ENCODE results near the gene ITGB1BP2.
"Not testable (repeated sequence)": the region's sequence is repeated elsewhere in the genome, so short reads cannot be mapped to it uniquely, and the experiment has no call there.

ITGB1BP2 gene

DNA sequence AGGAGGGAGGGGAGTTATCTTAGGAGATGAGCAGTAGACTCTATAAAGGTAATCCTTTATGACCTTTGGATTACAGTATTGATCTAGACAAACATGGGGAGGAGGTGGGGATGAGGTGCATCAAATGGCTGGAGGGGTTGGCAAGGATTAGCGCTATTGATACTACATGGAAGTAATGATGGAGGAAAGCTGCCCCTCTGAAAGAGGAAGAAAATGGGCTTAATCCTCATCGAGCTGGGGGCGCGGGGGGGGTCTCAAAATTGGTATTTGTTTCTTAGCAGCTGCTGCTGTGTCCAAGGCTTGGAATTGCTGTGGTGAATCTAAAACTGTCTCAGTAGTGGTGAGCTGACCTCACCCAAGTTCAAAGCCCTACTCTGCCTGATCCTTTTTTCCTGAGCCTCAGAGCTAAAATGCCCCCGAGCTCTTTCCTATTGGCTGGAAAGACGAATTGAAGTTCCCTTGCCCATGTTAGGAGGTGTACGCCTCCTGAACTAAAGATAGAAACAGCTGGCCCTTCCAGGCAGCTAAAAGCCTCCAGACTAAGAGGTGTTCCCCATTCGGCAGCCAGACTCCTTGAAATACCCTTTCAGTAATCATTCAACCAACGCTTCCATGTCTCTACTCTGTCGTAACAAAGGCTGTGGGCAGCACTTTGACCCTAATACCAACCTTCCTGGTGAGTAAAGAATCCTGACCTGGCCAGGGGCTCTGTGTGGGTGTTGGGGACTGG is at the start of gene ITGB1BP2:
Gene ITGB1BP2 (plus strand): TSS at position 556 of the 730 bp plus-strand sequence. CDS start 57 bp downstream, at position 613.
- DNase-seq: peak; percentile 14

DNA sequence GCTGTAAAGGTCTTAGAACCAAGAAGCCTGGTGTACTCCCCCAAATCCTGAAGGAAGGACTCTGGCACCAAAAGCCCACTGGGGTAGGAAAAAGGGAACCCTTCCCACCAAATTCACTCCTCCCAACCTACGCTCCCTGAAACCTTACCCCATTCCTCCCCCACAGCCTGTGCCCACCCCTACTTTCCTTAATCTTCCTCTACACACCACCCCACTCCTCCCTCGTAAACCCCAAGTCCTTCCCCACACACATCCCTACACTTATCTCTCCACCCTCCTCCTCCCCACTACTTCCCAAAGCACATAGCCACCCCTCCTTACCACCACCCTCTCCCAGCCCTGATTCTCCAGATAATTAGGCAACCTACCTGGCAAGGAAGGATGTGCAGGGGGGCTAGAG is 49.3 kb upstream of the ITGB1BP2 start:
- DNase-seq: no peak

DNA sequence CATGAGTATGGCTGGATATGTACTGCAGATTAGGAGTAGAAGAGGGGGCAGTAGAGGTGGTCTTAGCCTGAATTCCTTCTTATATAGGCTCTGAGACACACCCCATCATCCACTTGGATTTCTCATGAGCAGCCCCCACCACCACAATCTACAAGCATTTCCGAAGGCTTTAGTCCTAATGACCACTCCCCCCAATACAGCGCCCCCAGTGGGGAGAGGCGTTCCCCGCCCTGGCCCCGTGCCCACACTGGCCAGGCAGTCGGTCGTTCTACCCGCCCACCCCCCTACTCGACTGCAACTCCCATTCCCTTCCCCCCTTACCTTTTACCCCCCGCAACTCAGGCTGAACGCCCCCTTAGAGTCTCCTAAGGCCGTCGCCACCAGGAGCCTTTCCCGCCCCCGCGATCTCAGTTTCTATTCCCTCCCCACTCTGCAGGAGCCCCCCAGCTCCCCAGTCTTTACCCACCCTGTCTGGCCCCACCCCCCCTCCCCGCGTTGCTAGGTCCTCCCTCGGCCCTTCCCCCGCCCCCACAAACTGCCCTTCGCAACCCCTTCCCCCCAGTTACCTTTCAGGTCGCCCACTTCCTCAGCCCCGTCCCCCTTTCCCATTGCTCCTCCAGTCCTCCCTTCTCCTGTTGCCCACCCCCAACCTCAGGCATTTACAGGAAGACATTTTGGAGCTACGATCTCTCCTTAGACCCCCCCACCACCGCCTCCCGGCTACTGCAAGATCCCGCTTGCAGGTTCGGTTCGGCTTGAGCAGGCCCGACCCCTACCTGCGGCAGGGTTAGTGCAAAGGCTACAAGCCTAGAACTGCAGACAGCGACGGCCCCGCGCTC is 48.1 kb upstream of the ITGB1BP2 start:
- peak; percentile 70 for DNase-seq

DNA sequence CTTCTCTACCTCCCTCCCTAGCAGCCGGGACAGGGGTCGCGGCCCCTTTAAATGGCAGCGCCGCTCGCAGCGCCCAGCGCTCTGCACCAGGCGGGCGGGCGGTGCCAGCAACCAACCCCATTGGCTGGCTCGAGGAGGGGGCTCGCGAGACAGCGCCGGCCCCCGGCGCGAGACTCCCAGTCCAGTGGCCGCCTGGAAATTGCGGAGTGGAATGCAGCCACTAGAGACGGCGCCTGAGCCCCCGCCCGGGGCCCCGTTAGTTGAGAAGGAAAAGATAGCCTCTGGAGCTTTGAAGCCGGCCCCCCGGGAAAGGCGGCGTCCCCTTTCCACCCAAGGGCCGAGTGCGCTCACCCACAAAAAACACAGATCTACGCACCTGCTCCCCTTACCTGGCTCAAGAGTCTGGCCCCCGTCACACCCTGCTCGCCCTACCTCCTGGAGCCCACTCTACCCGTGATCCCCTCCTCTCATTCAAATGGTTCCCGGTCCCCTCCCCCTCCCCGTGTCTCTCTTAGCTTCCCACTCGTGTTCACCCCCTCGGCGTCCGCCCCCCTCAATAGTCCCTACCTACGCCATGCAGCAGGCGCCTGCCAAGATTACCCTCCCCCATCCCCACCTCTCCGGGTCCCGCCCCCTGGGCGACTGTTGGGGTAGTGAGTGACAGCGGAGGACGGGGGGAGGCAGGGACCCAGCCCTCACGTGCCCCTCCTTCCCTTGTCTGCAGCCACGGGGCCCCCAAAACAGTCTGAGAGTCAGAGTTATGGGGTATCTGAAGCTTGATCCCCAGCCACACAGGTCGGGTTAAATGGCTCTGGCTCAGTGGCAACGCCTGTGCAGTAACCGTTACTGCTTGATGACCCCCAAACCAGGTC is 47.2 kb upstream of the ITGB1BP2 start, which contains the start of gene ZMYM3:
Gene ZMYM3 (minus strand): TSS at position 49 of the 872 bp plus-strand sequence. CDS start 885 bp downstream, outside the sequence.
- DNase-seq: peak; percentile 93

DNA sequence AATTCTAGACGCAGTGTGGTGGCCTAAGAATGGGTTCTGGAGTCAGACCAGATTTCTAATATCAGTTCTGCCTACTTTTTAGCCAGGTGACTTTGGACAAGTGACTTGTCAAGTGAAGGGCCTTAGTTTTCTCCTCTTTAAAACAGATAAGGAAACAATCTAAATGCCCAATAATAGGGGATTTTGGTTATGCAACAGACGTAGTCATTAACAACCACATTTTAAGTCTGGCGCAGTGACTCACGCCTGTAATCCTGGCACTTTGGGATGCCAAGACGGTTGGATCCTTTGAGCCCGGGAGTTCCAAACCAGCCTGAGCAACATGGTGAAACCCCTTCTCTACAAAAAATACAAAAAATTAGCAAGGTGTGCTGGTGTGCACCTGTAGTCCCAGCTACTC is 45.5 kb upstream of the ITGB1BP2 start:
- no peak for DNase-seq

DNA sequence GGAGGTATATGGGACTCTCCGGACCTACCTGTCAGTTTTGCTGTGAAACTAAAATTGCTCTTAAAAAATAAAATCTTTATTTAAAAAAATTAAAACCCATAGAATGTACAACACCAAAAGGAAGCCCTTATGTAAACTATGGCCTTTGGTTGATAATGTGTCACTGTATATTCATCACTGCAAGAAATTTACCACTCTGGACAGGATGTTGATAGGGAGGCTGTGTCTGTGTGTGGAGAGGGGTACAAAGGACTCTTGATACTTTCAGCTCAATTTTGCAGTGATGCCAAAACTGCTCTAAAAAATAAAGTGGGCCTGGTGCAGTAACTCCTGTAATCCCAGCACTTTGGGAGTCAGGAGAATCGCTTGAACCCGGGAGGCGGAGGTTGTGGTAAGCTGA is 44.7 kb upstream of the ITGB1BP2 start:
- no peak for DNase-seq

DNA sequence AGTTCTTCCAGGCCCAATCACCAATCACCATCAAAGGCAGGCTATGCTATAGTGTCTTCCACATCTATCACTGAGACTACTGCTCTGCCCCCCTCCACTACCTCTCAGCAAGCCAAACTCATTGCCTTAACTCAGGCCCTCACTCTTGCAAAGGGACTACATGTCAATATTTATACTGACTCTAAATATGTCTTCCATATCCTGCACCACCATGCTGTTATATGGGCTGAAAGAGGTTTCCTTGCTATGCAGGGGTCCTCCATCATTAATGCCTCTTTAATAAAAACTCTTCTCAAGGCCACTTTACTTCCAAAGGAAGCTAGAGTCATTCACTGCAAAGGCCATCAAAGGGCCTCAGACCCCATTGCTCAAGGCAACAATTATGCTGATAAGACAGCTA is 32.9 kb upstream of the ITGB1BP2 start:
- DNase-seq: not testable (repeated sequence)

DNA sequence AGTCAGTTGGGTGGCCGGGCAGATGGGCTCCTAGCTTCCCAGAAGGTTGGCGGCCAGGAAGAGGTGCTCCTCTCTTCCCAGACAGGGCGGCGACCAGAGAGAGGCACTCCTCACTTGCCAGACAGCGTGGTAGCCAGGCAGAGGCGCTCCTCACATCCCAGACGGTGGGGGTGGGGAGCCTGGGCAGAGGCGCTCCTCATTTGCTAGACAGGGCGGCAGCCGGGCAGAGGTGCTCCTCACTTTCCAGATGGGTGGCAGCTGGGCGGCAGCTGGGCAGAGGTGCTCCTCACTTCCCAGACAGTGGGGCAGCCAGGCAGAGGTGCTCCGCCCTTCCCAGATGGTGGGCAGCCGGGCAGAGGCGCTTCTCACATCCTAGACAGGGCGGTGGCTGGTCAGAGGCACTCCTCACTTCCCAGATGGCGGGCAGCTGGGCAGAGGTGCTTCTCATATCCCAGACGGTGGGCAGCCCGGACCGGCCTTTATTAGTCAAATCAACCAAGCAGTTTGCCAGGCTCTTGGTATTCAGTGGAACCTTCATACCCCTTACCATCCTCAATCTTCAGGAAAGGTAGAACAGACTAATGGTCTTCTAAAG is 31.7 kb upstream of the ITGB1BP2 start:
- DNase-seq: no peak

DNA sequence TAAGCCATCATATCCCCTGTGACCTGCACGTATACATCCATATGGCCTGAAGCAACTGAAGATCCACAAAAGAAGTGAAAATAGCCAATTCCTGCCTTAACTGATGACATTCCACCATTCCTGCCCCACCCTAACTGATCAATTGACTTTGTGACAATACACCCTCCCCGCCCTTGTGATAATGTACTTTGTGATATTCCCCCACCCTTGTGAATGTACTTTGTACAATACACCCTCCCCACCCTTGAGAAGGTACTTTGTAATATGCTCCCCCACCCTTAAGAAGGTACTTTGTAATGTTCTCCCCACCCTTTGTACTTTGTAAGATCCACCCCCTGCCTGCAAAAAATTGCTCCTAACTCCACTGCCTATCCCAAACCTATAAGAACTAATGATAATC is 29.2 kb upstream of the ITGB1BP2 start:
- not testable (repeated sequence) for DNase-seq

DNA sequence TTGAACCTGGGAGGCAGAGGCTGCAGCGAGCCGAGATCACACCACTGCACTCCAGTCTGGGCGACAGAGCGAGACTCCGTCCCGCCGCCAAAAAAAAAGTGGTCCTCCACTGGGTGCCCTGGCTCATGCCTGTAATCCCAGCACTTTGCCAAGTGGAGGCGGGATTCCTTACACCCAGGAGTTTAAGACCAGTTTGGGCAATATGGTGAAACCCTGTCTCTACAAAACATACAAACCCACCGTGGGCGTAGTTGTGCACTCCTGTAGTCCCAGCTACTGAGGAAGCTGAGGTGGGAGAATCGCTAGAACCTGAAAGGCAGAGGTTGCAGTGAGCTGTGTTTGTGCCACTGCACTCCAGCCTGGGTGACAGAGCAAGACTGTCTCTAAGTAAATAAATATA is 20.2 kb upstream of the ITGB1BP2 start:
- not testable (repeated sequence) for DNase-seq

DNA sequence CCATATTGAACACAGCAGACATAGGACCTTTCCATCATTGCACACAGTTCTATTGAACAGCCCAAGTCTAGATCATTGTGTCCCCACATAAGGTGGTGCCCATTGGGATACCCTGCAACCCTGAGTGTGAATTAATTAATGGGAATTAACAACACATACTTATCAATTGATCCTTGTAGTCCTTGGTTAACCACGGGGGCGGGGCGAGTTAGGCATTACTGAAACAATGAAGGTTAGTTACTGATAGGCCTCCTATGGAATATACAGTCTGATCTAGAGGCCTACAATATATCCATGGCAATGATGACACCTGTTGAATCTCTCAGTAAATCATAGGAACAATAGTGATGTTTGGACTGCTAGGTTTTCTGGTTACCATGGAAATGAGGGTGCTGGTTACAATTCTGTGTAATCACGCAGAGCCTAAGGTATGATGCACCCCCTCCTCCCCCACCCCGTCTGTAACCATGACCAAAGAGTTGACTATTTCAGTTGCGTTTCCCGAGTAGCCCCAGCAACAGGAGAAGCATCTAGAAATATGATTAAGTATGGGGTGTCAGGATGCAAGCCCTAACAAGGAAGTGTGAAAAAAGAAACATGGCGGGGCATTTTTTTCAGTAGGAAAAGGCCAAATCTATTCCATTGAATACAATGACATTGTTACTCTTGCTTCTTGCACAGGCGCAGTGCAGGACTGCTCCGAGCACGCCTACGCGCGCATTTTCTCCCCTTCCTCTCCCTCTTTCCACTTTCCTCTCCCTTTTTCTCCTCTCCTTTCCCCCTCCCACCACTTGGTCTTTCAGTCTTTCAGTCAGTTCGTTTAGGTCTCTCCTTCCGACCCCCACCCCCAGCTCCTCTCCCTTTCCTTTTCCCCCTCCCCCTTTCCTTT is 18.8 kb upstream of the ITGB1BP2 start:
- no peak for DNase-seq

DNA sequence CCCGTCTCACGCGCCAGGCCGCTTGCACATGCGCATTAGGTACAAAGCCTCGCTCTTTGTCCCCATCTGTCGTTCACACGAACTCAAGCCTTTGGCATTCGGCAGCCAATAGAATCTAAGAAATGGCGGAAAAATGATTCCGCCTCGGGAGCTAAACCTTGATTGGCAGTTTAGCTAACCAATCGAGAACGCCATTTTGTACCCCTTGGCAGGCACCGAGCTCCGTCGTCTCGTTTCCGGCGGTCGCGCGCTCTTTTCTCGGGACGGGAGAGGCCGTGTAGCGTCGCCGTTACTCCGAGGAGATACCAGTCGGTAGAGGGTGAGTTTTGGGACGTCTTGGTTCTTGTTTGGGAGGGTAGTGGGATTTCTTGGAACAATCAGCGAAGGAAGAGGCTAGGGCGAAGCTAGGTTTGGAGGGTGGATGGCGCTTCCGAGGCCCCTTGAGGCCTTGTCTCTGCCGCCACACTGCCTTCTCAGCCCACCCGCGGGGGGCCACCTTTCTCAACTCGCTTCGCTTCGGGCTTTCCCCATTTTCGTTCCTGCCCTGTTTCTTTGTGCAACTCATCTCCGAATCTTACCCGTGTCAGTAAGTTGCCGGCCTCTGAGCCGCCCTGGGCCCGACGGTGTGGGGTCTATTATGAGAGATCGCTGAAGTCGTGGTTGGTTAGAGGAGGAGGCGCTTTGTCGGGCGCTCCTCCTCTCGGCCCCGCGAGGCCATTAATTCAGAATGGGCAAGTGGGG is 18.0 kb upstream of the ITGB1BP2 start, which contains the start of gene NONO:
Gene NONO (plus strand): TSS at position 233 of the 741 bp plus-strand sequence. CDS start 7,003 bp downstream, outside the sequence.
- peak; percentile 99 for DNase-seq

DNA sequence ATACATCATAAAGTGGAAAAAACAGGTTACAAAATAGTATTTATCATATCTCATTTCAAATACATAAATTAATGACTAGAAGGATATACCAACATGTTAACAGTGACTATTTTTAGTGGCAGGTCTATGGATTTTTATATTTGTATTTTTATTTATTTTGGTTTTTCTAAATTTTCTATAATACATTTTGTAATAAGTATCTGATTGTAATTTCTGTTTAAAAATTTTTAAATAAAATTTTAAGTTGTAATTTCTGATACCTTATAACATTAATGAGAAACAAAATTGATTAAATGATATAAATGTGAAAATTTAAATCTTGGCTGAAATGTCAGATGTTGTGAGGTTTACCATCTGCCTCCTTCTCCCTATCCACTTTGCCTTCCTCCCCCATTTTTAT is 15.6 kb upstream of the ITGB1BP2 start:
- DNase-seq: no peak

DNA sequence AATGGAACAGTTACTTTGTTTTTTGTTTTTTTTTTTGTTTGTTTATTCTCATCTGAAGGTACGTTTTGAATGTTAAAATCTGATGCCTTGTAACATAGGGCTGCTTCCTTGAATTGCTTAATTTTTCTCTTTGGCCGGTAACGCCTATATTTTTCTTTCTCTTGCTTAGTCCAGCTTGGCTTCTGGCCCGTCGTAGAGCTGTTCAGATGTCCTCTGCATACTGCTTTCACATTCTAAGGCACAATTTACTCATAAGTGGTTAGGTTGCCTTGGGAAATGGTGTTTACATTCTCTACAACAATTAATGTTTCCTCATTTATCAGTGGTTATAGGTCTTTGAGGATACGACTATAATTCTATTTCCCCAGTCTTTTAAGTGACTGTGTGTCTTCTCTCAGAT is 10.2 kb upstream of the ITGB1BP2 start:
- DNase-seq: no peak

DNA sequence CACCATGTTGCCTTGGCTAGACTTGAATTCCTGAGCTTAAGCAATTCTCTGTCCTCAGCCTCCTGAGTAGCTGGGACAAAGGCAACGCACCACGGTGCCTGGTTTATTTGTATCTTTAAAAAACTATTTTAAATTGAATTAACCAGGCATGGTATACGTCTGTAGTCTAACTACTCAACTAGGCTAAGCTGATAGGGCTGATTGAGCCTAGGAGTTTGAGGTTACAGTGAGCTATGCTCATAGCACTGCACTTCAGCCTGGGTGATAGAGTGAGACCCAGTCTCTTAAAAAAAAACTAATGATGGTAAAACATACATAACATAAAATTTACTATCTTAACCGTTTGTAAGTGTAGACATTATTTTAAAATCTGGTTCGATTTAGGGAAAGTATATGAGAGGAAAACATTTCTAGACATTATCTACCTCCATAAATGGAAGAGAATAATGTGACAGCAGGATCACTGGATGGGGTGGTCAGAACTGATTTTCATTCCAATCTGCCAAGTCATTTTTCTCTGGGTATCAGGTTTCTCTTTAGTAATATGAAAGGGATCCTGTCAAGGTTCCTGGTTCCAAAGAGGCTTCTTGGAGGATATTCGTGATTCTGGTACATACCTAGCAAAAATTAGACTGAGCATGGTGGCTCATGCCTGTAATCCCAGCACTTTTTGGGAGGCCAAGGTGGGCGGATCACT is 8.7 kb upstream of the ITGB1BP2 start:
- no peak for DNase-seq

DNA sequence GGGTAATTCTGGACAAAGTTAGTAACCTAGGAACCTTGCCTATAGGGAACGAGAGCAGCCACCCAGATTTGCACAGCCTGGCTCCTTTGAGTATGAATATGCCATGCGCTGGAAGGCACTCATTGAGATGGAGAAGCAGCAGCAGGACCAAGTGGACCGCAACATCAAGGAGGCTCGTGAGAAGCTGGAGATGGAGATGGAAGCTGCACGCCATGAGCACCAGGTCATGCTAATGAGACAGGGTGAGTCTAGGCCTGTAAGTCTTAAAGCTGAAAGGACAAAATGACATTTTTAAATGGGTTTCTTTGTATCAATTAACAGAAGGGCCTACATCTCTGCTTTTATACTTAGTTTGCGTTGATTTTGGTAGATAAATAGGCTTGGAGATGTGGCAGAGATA is 4.7 kb upstream of the ITGB1BP2 start:
- no peak for DNase-seq

DNA sequence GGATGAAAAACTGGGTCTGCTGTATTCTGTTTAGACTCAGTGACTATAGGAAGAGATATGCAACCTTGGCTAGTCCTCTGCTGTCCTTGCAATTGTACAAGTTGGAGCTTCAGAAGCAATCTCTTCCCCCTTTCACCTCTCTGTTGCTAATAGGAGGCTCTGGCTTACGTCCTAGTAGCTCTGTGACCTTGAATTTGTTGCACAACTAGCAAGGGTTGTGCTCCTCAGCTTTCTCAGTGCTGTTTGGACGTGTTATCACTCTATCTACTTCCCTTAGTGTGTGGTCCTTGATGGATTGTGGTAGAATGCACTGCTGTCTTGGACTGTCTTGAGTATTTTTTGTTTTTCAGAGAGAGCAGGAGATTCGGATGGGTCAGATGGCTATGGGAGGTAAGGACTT is 3.4 kb upstream of the ITGB1BP2 start:
- no peak for DNase-seq

DNA sequence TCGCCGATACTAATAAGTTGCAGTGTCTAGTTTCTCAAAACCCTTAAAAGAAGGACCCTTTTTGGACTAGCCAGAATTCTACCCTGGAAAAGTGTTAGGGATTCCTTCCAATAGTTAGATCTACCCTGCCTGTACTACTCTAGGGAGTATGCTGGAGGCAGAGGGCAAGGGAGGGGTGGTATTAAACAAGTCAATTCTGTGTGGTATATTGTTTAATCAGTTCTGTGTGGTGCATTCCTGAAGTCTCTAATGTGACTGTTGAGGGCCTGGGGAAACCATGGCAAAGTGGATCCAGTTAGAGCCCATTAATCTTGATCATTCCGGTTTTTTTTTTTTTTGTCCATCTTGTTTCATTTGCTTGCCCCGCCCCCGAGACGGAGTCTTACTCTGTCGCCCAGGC is 1.5 kb upstream of the ITGB1BP2 start:
- not testable (repeated sequence) for DNase-seq

DNA sequence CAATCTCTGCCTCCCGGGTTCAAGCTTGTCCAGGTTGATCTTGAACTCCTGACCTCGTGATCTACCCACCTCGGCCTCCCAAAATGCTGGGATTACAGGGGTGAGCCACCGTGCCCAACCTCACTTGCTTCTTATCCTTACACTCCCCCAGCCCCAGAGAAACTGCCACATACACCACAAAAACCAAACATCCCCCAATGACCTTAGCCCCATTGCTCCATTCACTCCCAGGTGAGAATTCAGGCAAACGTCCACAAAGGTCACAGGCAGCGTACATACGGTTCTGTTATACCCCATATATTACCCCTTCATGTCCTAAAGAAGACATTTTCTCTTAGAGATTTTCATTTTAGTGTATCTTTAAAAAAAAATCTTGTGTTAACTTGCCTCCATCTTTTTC is 1.1 kb upstream of the ITGB1BP2 start:
- not testable (repeated sequence) for DNase-seq
